Ovary (tissue), 9 donors: ENCODE data around the gene LXN. TPM values are rescaled to one million over a fixed set of nuclear protein-coding genes. Genes with fewer than 3 reads are reported as not detected.
"Not testable (repeated sequence)": the region's sequence is repeated elsewhere in the genome, so short reads cannot be mapped to it uniquely, and the experiment has no call there.

Experiments
- DNase-seq, 5 donors: peaks; one replicate each; pipeline ENCODE4 v3.0.0-alpha.2; 2019 to 2020
- H3K27ac ChIP-seq, 2 donors: fragments of 200-600 bp; one replicate each; pipeline versions ENCODE4 v1.5.1 to v1.8.0; 2019 to 2022
- H3K27me3 ChIP-seq: fragments of 200-600 bp; one replicate; pipeline ENCODE4 v1.8.0; 2022
- H3K36me3 ChIP-seq: fragments of 200-600 bp; sonication (generic); one replicate; pipeline ENCODE4 v1.5.1; 2019
- H3K4me1 ChIP-seq: one replicate; pipeline ENCODE4 v1.8.1; 2013; ENCODE audit warnings: mild to moderate bottlenecking, moderate library complexity; ENCODE audit not compliant: insufficient read depth
- H3K4me3 ChIP-seq: fragments of 200-600 bp; sonication (generic); one replicate; pipeline ENCODE4 v1.5.1; 2017
- H3K9me3 ChIP-seq, 2 donors: fragments of 200-600 bp in 1 of 2; sonication (generic) in 1 of 2; one replicate each; pipeline versions ENCODE4 v1.5.1 to v1.8.1; 2013 to 2019; ENCODE audit warnings: mild to moderate bottlenecking in 1 of 2, moderate library complexity in 1 of 2
- CTCF ChIP-seq, 3 donors: fragments of 450-650 bp in 2 of 3; fragments of 200-600 bp in 1 of 3; IDR thresholded peaks; one replicate each; pipeline versions ENCODE4 v1.5.1 to v1.8.0; 2016 to 2022; ENCODE audit warnings: antibody characterized with exemption in 3 of 3, mild to moderate bottlenecking in 1 of 3
- EP300 ChIP-seq: sonication (generic); formaldehyde crosslinking; IDR thresholded peaks from one replicate; pipeline ENCODE4 v1.6.1; 2017; ENCODE audit warnings: antibody characterized with exemption
- POLR2A ChIP-seq: fragments of 450-650 bp; IDR thresholded peaks from one replicate; pipeline ENCODE4 v1.6.1; 2017; ENCODE audit warnings: antibody characterized with exemption, mild to moderate bottlenecking, moderate library complexity
- WGBS, 3 donors: extraction: QIAGEN DNeasy Blood & Tissue Kit in 1 of 3; methylation state at CpG; one replicate each; pipeline versions ENCODE4 v1.1.5 to v1.1.7; 2013 to 2017; 5-methylcytosine and 5-hydroxymethylcytosine counted together
- intact Hi-C, 4 donors: fragments of 100-400 bp; cut with DNase I; formaldehyde crosslinking; loops; one replicate each; pipeline versions ENCODE4 v1.11.0 to v1.15.1; 2022 to 2023
- polyA plus RNA-seq, 2 donors: library from polyadenylated mRNA; stranded (reverse); fragments of 200-250 nt in 1 of 2; fragments of 350-450 nt in 1 of 2; fragmentation: Illumina TruSeq in 1 of 2; extraction: RNeasy Lipid Tissue Mini Kit (QIAGEN cat#74804) in 1 of 2; gene quantifications; one replicate each; pipeline ENCODE4 v1.2.3, GENCODE V29; 2013 to 2014
- total RNA-seq, 7 donors: library from RNA; depleted of rRNA in 2 of 7; stranded (reverse); fragments of >200 nt in 2 of 7; fragmentation: NEBNext Ultra II Directional in 3 of 7; extraction: Animal tissue kit (Norgen Biotek cat#: 25700) in 3 of 7; gene quantifications; one replicate each; pipeline versions ENCODE4 v1.1.0 to v1.2.4, GENCODE V29; 2016 to 2023
- donor health status: DM: no; HTN: no; CAD: no; lungs with moderate emphysema.
- donor health status: DM: no; HTN: no; CAD: no.
- donor health status: Bipolar disorder and iron deficiency.
- donor health status: DM: yes; HTN: yes; CAD: no.
- donor health status: DM: no; HTN: no; CAD: no.
- donor health status: DM: yes; HTN: yes; CAD: no.

LXN gene
- total and polyA plus RNA-seq, 9 donors, result 16.5 to 82.9 (median 43.5) TPM

DNA sequence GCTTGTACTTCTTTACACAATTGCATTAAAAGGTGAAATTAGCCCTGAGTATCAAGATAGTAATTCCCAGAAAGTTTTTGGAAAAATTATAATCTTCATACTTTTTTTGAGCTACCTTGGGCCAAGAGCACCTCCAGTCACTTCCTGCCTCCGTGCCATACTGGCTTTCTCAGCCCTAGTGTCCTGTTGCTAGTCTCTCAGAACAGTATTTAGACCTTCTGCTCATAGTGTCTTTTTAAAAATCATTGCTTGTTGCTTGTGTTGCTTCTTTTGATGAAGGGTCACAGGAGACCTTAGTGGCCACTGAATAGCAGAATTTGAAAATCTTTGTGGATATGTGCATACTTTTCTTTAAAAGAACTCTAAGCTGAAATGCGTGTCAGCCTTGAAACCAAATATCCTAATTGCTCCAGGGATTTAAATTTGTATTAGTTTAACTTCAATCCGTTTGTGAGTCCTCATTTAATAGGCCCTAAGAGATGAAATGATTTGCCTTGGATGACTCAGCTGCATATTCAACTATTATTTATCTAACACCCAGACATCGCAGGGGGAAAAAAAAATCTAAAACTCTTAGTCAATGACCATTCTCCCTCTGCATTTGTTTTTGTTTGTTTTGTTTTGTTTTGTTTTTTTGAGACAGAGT, 29.1 kb upstream of the LXN start:
- intact Hi-C loops, result no loop called here
- no peak for DNase-seq
- no peaks in the 10 kb centered on the region for H3K27me3 ChIP-seq
- TF ChIP-seq POLR2A, result no peak
- TF ChIP-seq CTCF (IDR thresholded peaks at IDR 0.05), result no peak
- TF ChIP-seq EP300, result no peak
- no peaks in the 10 kb centered on the region for H3K36me3 ChIP-seq
- no peaks in the 10 kb centered on the region for H3K9me3 ChIP-seq
- H3K4me1 ChIP-seq, result no peaks in the 10 kb centered on the region
- WGBS, 3 donors, result 66 to 77% (median 68%) methylated on average over 4 of the region's 4 CpGs
- no peak overlapping the region for H3K4me3 ChIP-seq
- no peak overlapping the region for H3K27ac ChIP-seq

DNA sequence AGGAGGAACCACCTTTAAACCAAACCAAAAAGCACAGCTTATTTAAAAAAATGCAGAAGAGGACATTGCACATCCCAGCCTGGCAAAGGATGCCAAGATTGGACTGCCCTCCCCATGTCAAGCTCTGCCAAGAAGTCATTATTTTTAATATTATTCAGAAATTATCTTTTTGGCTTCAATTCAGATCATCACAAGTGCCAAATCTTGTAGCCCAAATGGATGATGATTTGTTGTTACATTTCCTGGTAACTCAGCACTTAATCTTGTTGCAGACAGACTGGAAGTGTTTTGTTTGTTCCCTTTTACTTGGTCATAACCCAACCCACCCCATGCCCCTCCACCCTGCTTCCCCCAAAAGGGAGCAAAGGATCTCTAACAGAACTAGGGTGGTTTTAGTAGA, 28.1 kb upstream of the LXN start:
- no peaks in the 10 kb centered on the region for H3K36me3 ChIP-seq
- no peaks in the 10 kb centered on the region for H3K27me3 ChIP-seq
- H3K4me3 ChIP-seq, result no peak overlapping the region
- no peaks in the 10 kb centered on the region for H3K4me1 ChIP-seq
- TF ChIP-seq CTCF (IDR thresholded peaks at IDR 0.05), result no peak
- TF ChIP-seq POLR2A, result no peak
- no peak for TF ChIP-seq EP300
- no peak for DNase-seq
- intact Hi-C loops, result no loop called here
- H3K27ac ChIP-seq, result peak overlapping the region in 1 of 2 donors; percentile 7
- H3K9me3 ChIP-seq, result no peaks in the 10 kb centered on the region

- 14 to 24% (median 18%) methylated on average over 2 of the region's 2 CpGs for WGBS, 3 donors
- Histone ChIP-seq H3K9me3 (no peaks in the 10 kb centered on the region), H3K4me3 (no peak overlapping the region), H3K36me3 (no peaks in the 10 kb centered on the region), H3K27me3 (no peaks in the 10 kb centered on the region), H3K27ac (no peak overlapping the region), H3K4me1 (no peaks in the 10 kb centered on the region)
- DNase-seq, result no peak
- intact Hi-C loops, result no loop called here
- TF ChIP-seq POLR2A (no peak), EP300 (no peak), CTCF (IDR thresholded peaks at IDR 0.05) (no peak)
Measured at GRCh38 chr3:158696618-158697017, 24.2 kb upstream of the LXN start.

- DNase-seq, intact Hi-C loops, H3K4me3 ChIP-seq, H3K27ac ChIP-seq, H3K27me3 ChIP-seq, H3K36me3 ChIP-seq, H3K4me1 ChIP-seq, H3K9me3 ChIP-seq: not testable (repeated sequence)
- WGBS, 3 donors, result 82 to 98% (median 83%) methylated on average over 3 of the region's 3 CpGs
Measured at GRCh38 chr3:158693866-158694456, 21.5 kb upstream of the LXN start.

DNA sequence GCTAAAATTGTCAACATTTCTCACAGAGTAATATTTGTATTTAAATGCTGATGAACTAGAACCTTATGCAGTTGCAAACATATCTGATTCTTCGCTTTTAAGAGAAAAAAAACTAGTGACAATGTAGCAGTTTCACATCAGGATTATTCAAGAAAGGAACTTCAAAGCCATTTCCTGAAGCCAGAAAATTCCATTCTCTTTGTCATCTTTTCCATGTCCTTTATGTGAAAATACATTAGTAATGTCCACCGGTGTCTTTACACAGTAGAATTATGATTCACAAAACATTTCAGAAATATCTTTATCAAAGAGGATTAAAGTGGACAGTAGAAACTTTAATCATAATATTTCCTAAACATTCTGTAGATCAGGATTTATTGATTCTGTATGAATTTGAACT, 12.7 kb upstream of the LXN start:
- H3K4me1 ChIP-seq, result no peaks in the 10 kb centered on the region
- H3K36me3 ChIP-seq, result no peaks in the 10 kb centered on the region
- H3K27me3 ChIP-seq, result no peaks in the 10 kb centered on the region
- no peak overlapping the region for H3K27ac ChIP-seq
- H3K4me3 ChIP-seq, result no peak overlapping the region
- 88 to 89% (median 88%) methylated on average over 2 of the region's 2 CpGs for whole genome bisulfite sequencing, 3 donors
- DNase-seq, result no peak
- TF ChIP-seq POLR2A (no peak), CTCF (IDR thresholded peaks at IDR 0.05) (no peak), EP300 (no peak)
- no peaks in the 10 kb centered on the region for H3K9me3 ChIP-seq
- intact Hi-C loops, result no loop called here
